HG03571 (cell line): ENCODE measurements around the gene WASF2.
"Not testable (repeated sequence)": the region's sequence is repeated elsewhere in the genome, so short reads cannot be mapped to it uniquely, and the experiment has no call there.

Experiments
- ATAC-seq: cut with Tn5 transposase; IDR thresholded peaks from one replicate; pipeline ENCODE4 v1.9.1; 2021; ENCODE audit not compliant: unreplicated experiment

The WASF2 gene

GRCh38 chr1:27400082-27400962, 89.6 kb downstream of the WASF2 start:
- no peak for ATAC-seq

GRCh38 chr1:27399251-27400025, 90.5 kb downstream of the WASF2 start:
- no peak for ATAC-seq

- no peak for ATAC-seq
Observed at GRCh38 chr1:27398405-27399149, 91.4 kb downstream of the WASF2 start.

GRCh38 chr1:27397749-27398148, 92.2 kb downstream of the WASF2 start:
- no peak for ATAC-seq

- no peak for ATAC-seq
Observed at GRCh38 chr1:27397110-27397509, 92.9 kb downstream of the WASF2 start.

GRCh38 chr1:27395441-27396195, 94.3 kb downstream of the WASF2 start:
- no peak for ATAC-seq

- no peak for ATAC-seq
Observed at GRCh38 chr1:27394925-27395324, 95.0 kb downstream of the WASF2 start.

- no peak for ATAC-seq
Observed at GRCh38 chr1:27394282-27394658, 95.7 kb downstream of the WASF2 start.

- no peak for ATAC-seq
Observed at GRCh38 chr1:27393641-27394281, 96.2 kb downstream of the WASF2 start.

GRCh38 chr1:27392778-27393635, 97.0 kb downstream of the WASF2 start:
- ATAC-seq, result no peak

- peak; percentile 65 for ATAC-seq
Observed at GRCh38 chr1:27392096-27392777, 97.7 kb downstream of the WASF2 start, which contains the start of gene GPR3. TSS of gene GPR3 (plus strand) at chr1:27392622. CDS start at chr1:27393799, 1,177 bp downstream.

GRCh38 chr1:27391511-27392095, 98.4 kb downstream of the WASF2 start:
- ATAC-seq, result no peak

GRCh38 chr1:27388337-27389005, 101.5 kb downstream of the WASF2 start:
- no peak for ATAC-seq

- not testable (repeated sequence) for ATAC-seq
Observed at GRCh38 chr1:27384797-27385196, 105.2 kb downstream of the WASF2 start.

- no peak for ATAC-seq
Observed at GRCh38 chr1:27383661-27384060, 106.3 kb downstream of the WASF2 start.

- no peak for ATAC-seq
Observed at GRCh38 chr1:27383039-27383605, 106.8 kb downstream of the WASF2 start, which contains the start of gene CD164L2. TSS of gene CD164L2 (minus strand) at chr1:27383333. CDS start at chr1:27383239, 94 bp downstream.
